GM18499 (cell line): ENCODE measurements around the gene OVOL1.
A peak's percentile ranks its signal among the peaks of the same experiment; 100 is the strongest.
"Not testable (repeated sequence)": the region's sequence is repeated elsewhere in the genome, so short reads cannot be mapped to it uniquely, and the experiment has no call there.

Experiments
- ATAC-seq: cut with Tn5 transposase; IDR thresholded peaks from one replicate; pipeline ENCODE4 v1.9.1; 2021; ENCODE audit warnings: moderate number of reproducible peaks; ENCODE audit not compliant: insufficient read depth, unreplicated experiment

OVOL1 gene

DNA sequence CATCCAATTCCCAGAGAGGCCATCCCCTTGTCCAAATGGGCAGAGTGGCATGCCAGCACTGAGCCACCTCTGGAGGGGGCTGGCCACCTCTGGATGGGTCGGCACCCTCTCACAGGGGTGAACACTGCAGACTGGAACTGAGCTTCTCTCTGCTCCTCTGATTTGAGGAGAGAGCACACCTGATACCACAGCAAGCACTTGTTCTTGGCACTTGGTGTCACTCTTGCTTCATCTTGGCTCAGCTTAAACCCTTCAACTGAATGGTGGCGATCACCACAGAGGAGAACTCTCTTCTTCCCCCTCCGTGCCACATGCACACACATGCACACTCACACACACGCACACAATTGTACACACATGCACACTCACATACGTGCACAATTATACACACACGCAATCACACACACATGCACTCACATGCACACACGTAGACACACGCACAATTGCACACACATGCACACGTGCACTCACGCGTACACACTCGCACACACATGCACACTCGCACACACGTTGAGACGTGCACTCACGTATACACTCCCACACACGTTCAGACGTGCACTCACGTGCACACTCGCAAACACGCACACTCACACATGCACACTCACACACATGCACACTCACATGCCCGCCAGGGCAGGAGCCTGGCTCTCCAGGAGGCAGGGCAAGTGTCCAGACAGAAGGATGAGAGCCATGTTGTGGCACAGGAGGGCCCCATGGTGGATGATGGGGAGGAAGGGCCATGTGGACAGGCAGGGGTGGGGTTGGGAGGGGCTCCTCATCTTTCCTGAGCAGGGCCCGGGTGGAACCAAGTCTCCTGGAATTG is 23.4 kb downstream of the OVOL1 start:
- ATAC-seq = no peak

DNA sequence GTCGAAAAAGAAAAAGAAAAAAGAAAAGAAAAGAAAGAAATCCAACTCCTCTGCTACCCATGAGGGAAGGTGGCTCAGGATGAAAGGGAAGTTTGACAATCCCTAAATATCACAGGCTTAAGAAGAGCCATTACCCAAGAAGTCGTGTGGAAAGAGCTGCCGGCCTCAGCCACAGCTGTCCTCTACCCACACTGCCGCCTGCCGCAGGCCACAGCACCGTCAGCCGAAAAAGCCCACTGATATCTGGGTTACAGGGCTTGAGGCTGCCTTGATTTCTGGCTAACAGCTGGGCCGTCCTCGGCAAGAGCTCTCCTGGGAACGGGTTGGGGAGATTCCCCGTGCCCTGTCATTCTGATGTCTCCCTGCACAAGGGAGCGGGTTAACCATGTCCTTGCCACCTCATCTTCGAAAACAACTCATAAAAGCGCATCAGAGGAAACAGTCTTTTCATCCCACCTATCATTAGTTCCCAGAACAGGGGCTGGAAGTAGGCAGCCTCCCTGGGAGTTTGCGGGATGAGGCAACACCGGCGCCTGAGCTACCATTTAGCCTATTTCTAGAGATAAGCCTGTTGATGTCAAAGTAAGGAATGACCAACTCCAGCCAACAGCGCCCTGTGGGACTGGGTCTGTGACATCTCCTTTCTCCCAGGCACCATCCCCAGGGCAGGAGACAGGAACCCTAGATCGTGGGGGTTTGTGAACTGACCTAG is 25.1 kb downstream of the OVOL1 start:
- ATAC-seq = no peak

DNA sequence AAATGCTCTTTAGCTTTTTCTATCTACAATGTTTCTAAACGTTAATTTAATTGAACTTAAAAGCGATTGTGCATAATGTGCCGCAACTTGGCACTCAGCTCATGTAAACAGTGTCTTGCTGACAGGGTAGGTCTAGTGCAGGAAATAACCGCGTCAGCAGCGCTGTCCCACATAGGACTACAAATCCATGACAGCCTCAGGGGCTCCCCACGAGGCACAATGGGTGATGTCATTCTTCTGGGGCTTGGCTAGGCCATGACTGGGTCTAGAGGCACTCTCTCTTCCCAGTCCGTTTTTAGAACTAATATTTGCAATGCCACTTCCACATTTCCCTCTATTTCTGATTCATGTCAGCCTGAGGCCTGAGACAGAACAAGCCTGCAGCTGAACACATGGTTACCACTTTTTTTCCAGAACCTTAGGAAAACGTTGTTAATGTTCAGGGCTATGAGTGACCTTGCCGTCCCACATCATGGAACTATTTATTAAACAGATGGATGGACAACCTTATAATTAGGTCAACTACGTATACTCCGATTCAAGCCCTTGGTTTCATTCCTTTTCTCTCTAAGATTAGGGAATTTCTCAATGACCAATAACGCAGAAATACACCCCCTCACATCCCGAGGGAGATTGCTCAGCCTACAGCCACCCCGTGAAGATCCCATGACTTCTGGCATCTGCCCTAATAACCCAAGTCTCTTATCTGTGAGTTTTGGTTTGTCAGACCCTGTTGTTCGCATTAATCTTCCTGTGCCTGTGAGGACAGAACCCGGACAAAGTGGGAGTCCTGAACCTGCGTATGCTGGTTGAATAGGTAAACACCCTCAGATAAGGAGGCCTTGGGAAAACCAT is 27.5 kb downstream of the OVOL1 start:
- no peak for ATAC-seq

DNA sequence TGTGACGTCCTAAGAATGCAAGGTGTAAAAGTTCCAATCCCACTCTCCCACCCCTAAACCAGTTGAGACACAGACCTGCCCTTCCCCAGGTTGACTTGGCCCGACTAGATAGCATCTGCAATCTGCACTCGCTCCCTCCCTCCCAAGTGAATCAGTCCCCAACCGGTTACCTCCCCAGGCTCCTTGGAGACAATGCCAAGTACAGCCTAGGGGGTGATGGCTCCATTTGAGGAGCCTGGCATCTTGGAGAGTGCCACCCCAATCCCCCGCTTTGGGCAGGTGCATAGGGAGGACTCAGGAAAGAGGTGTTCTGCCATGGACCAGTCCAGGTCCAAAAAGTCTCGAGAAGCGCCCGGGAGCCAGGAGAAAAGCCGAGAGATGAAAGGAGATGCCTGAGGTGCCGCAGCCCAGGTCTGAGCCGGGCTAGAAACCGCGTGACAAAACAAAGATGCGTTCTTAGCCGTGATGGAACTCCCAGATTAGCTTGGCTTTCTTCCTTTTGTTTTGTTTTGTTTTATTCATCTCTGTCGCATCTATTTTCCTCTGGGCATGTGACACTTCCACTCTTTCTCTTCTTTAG is 28.2 kb downstream of the OVOL1 start:
- no peak for ATAC-seq

DNA sequence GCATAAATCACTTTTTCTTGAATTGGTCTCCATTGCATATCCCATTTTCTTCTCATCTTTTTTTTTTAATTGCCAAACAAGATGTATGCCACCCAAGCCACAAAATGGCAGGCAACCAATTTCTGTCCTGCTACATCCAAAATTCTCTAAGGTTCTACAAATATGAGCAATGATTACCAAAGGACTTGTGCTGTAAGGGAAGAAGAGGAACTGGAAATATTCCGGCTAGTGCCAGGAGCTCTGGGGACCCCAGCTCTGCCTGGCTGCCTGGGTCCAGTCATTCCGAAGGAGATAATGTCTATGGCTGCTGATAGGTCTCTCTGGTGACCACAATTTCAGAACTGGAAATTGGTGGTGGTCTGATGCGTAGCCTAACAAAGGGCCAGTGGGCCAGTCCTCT is 29.8 kb downstream of the OVOL1 start:
- no peak for ATAC-seq

DNA sequence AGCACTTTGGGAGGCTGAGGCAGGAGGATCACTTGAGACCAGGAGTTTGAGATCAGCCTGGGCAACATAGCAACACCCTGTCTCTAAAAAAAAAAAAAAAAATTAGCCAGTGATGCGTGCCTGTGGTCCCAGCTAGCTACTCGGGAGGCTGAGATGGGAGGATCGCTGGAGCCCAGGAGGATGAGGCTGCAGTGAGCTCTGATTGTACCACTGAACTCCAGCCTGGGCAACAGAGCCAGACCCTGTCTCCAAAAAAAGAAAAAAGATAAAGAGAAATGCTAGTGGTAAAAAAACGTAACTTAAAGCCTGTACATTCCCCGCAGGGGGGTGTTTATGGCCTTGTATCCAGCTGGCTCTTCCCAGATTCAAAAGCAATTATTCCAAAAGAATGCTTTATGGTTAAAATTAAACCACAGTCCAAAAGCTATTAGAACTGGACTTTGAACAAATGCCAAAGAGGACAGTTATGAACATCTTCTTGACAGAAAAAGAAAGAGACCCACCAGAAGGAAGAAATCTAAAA is 30.5 kb downstream of the OVOL1 start:
- no peak for ATAC-seq

DNA sequence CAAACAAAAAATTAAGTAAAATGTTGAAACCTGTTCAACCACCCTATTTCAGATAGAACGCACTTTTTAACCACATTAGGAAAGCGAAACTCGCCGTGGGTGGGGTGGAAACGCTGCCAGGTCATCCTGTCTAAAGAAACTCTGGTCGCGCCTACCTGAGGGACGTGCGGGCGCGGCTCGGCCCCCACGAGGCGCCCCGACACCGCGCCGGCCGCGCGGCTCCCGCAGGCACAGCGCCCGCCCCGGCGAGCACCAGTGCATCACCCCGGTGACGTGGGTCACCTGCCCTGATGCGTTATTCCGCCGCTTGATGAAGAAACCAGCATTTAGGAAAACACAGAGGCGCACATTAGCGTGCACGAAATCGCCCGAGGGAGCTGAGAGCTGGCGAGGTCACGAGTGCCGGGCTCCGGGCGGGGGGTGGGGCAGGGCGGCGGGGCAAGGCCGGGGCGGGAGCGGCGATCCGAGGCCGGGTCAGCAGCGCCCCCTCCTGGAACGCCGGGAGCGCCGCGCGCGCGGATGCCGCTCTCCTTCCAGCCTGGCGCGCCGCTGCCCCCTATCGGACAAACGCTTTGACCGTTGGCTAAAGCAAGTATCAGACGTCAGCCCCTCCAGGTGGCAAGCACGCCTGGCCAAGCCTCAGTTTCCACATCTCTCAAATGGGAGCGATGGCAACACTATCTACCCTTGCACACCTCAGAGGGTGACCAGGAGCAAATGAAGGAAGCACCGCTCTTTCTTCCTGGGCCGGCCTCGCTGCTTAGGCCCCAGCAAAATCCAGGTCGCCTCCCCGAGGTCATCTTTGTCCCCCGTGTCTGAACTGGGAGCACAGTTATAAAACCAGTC is 31.2 kb downstream of the OVOL1 start:
- peak; percentile 62 for ATAC-seq

DNA sequence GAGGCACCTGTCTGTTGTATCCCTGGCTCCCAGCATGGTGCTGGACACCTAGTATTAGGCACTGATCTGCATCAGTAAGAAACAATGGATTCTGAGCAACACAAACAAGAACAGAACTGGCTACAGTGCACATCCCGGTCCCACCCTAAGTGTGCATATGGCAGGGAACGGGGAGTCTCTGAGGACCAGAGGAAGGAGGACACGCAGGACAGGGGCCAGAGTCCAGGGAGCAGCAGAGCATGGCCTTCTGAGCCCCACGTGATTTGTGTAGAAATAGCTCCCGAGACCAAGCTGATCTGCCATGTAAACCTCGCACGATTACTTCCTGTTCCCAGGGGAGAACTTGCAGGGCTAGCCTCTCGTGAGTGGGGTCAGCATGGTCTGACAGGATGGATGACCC is 34.2 kb downstream of the OVOL1 start:
- ATAC-seq = no peak

DNA sequence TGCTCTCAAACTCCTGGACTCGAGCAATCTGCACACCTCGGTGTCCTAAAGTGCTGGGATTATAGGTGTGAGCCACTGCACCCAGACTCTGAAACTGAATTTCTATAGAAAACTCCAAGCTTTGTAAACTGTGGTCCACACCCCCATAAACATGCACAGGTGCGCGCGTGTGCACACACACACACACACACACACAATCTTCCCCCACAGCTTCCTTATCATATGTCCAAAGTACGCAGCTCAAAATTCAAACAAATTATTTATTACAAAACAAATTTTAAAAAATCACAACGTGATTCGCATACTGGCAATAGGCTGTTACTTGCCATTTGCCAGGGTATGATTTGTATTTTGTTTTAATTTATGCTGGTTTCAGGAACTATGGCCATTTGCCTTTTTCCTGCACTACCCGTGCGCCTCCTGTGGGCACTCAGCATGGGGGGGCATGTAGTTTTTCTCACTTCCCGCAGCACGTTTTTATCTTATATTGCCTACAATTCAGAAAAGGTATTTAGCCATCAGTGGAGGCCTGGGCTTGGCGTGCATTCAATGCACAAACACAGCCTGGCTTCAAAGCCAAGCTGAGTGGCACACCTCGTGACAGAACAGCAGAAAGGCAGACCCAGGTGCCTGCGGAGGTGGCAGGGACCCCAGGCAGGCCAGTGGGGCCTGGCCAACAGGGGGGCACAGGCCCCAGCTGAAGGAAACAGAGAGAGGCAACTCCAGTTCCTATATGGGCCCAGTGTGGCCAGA is 36.1 kb downstream of the OVOL1 start:
- no peak for ATAC-seq

DNA sequence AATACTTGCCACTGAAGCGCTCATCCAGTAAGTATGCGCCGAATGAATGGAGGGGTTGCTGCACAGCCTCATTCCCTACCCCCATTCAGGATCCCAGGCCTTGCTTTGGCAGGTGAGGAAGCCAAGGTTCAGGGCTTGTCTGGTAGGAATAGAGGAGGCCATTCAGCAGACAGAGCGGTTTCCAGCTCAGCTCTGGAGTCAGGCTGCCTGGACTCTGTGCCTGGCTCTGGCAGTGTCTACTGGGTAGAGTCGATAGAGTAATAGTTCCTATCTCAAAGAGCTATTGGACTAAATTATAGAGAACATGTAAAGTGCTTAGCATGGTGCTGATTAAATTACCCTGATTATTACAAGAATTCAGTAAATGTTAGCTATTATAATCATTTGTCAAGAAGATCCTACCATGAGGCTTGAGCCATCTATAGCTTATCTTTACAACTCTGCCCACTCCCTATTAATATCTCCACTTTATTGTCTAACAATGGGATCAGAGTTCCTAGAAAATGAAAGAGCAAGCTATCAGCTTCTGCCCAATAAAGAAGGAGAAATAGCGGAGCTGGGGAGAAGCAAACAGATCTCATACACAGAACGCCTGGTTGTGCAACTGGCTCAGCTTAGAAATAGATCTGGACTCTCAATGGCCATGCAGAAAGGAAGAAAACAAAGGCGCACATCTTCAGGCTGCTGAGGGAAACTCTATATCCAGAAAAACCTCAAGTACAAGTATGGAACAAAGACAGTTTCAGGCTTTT is 40.3 kb downstream of the OVOL1 start:
- no peak for ATAC-seq

DNA sequence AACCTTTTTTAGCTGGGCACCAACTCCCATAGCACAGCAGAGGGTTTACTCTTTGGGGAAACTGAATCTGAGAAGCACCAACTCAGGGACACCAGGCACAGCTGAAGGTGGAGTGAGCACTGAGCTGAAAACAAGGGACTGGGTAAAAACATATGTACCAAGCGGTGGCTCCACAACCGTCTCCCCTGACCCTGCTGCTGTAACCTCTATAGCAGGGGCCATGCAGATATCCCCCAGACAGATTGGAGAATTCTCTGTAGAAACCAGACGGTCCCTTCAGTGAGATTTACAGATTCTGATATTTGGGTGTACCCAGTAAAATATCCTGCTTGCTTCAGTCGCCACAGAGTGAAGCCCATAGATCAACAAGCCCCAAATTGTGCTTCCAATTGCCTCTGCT is 42.6 kb downstream of the OVOL1 start:
- no peak for ATAC-seq

DNA sequence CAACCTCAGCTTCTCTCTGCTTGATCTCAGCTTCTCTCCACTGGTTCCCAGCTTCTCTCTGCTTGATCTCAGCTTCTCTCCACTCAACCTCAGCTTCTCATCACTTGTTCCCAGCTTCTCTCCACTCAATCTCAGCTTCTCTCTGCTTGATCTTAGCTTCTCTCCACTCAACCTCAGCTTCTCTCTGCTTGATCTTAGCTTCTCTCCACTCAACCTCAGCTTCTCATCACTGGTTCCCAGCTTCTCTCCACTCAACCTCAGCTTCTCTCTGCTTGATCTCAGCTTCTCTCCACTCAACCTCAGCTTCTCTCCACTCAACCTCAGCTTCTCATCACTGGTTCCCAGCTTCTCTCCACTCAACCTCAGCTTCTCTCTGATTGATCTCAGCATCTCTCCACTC is 45.4 kb downstream of the OVOL1 start:
- ATAC-seq = not testable (repeated sequence)

DNA sequence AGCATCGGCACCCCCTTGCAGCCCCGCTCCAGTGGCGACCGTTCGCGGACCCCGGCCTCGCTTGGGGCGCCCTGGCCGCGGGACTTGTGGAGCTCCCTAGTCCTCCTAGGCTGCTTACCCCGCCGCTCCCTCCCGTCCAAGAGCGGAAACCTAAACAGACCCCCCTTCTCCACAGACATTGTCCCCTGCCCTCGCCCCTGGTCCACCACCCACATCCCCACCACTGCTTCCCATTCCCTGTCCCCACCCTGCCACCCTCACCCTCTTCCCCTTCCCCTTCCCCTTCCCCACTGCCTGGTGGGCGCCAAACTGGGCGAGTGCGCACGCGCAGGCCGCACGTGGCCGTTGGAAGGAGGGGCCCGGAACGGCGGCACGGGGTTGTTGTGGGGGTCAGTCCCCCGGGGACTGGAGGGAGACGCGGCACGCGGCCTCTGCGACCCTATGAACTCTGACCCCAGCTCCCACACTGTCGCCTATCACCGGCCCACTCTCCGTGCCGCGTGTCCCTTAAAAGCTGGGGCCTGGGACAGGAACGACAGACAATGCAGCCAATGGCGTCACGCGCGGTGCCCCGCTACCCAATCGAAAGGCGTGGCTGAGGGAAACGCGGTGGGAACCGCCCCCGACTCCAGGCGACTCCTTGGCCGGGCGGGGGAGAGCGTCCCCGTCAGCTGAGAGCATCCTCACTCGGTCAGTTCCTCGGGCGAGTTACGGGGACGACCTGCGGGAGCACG is 46.6 kb downstream of the OVOL1 start, which contains the start of gene SNX32:
Gene SNX32, plus strand, starts transcription at position 667 of the 734 bp plus-strand sequence. CDS start 103 bp downstream, outside the sequence.
- no peak for ATAC-seq

DNA sequence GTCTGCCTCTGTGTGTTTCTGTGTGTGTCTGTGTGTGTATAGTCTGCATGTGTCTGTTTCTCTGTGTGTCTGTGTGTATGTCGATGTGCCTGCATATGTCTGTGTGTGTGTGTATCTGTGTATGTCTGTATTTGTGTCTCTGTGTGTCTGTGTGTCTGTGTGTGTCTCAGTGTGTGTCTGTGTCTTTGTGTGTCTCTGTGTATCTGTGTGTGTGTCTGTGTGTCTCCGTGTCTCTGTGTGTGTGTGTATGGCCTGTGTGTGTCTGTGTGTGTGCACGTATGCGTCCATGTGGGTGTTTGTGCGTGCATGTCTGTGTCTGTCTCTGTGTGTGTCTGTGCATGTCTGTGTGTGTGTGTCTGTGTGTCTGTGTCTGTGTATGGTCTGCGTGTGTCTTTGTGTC is 47.3 kb downstream of the OVOL1 start:
- no peak for ATAC-seq

DNA sequence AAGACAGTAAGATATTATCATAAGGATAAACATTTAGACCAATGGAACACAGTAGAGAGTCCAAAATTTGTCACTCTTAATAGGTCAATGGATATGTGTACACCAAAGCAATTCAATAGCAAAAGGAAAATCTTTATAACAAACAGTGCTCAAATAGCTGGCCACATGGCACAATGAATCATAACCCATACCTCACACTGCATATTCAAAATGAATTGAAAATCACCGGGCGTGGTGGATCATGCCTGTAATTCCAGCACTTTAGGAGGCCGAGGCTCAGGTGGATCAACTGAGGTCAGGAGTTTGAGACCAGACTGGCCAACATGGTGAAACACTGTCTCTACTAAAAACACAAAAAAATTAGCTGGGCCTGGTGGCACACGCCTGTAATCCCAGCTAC is 55.3 kb downstream of the OVOL1 start:
- no peak for ATAC-seq

DNA sequence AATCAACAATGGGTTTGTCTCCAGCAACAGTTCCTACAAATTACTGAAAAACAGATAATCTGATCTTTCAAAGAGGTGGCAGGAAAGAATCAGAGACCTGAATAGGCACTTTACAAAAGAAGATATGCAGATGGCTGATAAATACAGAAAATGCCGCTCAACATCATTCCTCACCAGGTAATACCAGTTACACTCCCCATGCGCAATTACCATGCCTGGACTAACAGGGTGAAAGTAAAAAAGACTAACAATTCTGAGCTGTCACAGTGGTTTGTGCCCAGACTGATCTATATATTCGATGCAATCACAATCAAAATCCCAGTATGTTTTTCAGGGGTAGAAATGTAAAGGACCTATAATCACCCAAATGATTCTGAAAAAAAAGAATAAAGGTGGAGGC is 56.9 kb downstream of the OVOL1 start:
- ATAC-seq = no peak

DNA sequence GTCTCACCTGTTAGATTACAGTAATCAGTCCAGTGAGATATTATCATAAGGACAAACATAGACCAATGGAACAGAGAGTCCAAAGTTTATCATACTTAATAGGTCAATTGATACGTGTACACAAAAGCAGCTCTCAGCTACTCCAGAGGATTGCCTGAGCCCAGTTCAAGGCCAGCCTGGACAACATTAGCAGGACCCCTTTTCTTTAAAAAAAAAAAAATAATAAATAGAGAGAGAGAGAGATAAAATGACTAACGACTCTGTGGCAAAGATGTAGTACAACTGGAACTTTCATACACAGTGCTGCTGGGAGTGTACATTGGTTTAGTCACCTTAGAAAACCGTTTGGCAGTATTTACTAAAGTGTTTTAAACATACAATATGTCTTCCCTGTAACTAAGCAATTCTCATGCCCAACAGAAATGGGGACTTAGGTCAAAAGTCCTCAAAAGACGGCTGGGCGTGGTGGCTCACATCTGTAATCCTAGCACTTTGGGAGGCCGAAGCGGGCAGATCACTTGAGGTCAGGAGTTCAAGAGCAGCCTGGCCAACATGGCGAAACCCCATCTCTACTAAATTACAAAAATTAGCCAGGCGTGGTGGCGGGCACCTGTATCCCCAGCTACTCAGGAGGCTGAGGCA is 57.5 kb downstream of the OVOL1 start:
- ATAC-seq = no peak
